H1 (cell line): ENCODE data around the gene P2RX1. TPM values are rescaled to one million over a fixed set of nuclear protein-coding genes. Genes with fewer than 3 reads are reported as not detected.

Source experiments
- CTCF ChIA-PET: fragments of 300-600 bp; sonication (Branson Sonifier 250); formaldehyde crosslinking; loops from one replicate; lab custom pipeline; 2021; ENCODE audit not compliant: partially characterized antibody; lab: Charles Lee
- POLR2A ChIA-PET: fragments of 300-600 bp; sonication (Branson Sonifier 250); formaldehyde crosslinking; loops from one replicate; lab custom pipeline; 2021; ENCODE audit warnings: inconsistent platforms; ENCODE audit not compliant: partially characterized antibody; lab: Charles Lee
- DNase-seq, 2 experiments: peaks; one replicate each; pipeline versions ENCODE4 v3.0.0 to v3.0.0-alpha.2; 2010 to 2022; ENCODE audit warnings: low spot score in 2 of 2, low read depth in 1 of 2, mixed read lengths in 1 of 2
- FAIRE-seq: peaks from 2 replicates; lab custom pipeline; 2011; peaks lifted over from hg19 to GRCh38; lab: Jason Lieb, UNC
- H2AFZ ChIP-seq: 2 replicates; pipeline ENCODE4 v1.8.1; 2012; ENCODE audit warnings: low read length, inconsistent platforms
- H2AK5ac ChIP-seq: 2 replicates; pipeline ENCODE4 v1.6.1; 2013; ENCODE audit warnings: low read depth, low read length
- H2BK120ac ChIP-seq: replicated peaks from 2 replicates; pipeline ENCODE3; 2013; ENCODE audit warnings: low read depth, low read length, inconsistent platforms
- H2BK12ac ChIP-seq: 2 replicates; pipeline ENCODE4 v1.6.1; 2013; ENCODE audit warnings: low read depth, low read length
- H2BK15ac ChIP-seq: 2 replicates; pipeline ENCODE4 v1.6.1; 2013; ENCODE audit warnings: low read length
- H2BK20ac ChIP-seq: 2 replicates; pipeline ENCODE4 v1.6.1; 2013; ENCODE audit warnings: low read length
- H2BK5ac ChIP-seq: 2 replicates; pipeline ENCODE4 v1.6.1; 2013; ENCODE audit warnings: low read depth, low read length
- H3K14ac ChIP-seq: 2 replicates; pipeline ENCODE4 v1.6.1; 2013; ENCODE audit warnings: inconsistent platforms; ENCODE audit not compliant: insufficient read length
- H3K18ac ChIP-seq: 2 replicates; pipeline ENCODE4 v1.6.1; 2013; ENCODE audit warnings: low read length; ENCODE audit errors: extremely low read depth
- H3K23ac ChIP-seq: 2 replicates; pipeline ENCODE4 v1.6.1; 2013; ENCODE audit warnings: inconsistent platforms; ENCODE audit not compliant: insufficient read length
- H3K23me2 ChIP-seq: 2 replicates; pipeline ENCODE4 v1.6.1; 2013; ENCODE audit warnings: low read depth, low read length
- H3K27ac ChIP-seq: 2 replicates; pipeline ENCODE4 v1.6.1; 2011; ENCODE audit warnings: low read depth, low read length, inconsistent platforms
- H3K27me3 ChIP-seq, 4 experiments: replicated peaks in 1 of 4; 1 replicate in 1 of 4; 2 replicates in 3 of 4; pipeline versions ENCODE4 v1.6.1 to v1.8.1; 2011 to 2013; ENCODE audit warnings: low read length in 3 of 4, mild to moderate bottlenecking in 3 of 4, inconsistent platforms in 2 of 4, mixed read lengths in 2 of 4, moderate library complexity in 1 of 4; ENCODE audit not compliant: control insufficient read depth in 3 of 4, insufficient read depth in 3 of 4; ENCODE audit errors: extremely low read depth in 1 of 4
- H3K36me3 ChIP-seq, 4 experiments: 2 replicates each; pipeline versions ENCODE4 v1.6.1 to v1.8.1; 2011 to 2013; ENCODE audit warnings: mild to moderate bottlenecking in 4 of 4, low read length in 3 of 4, moderate library complexity in 2 of 4, control low read depth in 1 of 4, inconsistent platforms in 1 of 4; ENCODE audit not compliant: insufficient read depth in 4 of 4, control insufficient read depth in 2 of 4
- H3K4ac ChIP-seq: replicated peaks from 2 replicates; pipeline ENCODE3; 2013; ENCODE audit warnings: low read length, low read depth, mixed read lengths, inconsistent platforms; ENCODE audit not compliant: insufficient read length
- H3K4me1 ChIP-seq, 4 experiments: replicated peaks in 1 of 4; 1 replicate in 1 of 4; 2 replicates in 3 of 4; pipeline versions ENCODE4 v1.6.1 to v1.8.1; 2011 to 2013; ENCODE audit warnings: low read length in 3 of 4, inconsistent platforms in 2 of 4, mixed read lengths in 1 of 4; ENCODE audit not compliant: insufficient read depth in 4 of 4, control insufficient read depth in 3 of 4
- H3K4me2 ChIP-seq, 2 experiments: 2 replicates each; pipeline versions ENCODE4 v1.6.1 to v1.8.1; 2011 to 2013; ENCODE audit warnings: low read depth in 2 of 2, low read length in 2 of 2, control low read depth in 1 of 2, inconsistent platforms in 1 of 2, mild to moderate bottlenecking in 1 of 2; ENCODE audit not compliant: insufficient read depth in 1 of 2
- H3K4me3 ChIP-seq, 4 experiments: fragments of 200-600, 300-600 bp in 1 of 4; sonication (generic), shearing (Covaris generic), sonication (Bioruptor Twin) in 1 of 4; 2 replicates each; pipeline versions ENCODE4 v1.5.1 to v1.8.1; 2011 to 2016; ENCODE audit warnings: low read length in 4 of 4, low read depth in 3 of 4, control low read depth in 2 of 4, inconsistent platforms in 2 of 4, mild to moderate bottlenecking in 2 of 4, mixed read lengths in 1 of 4, moderate library complexity in 1 of 4; ENCODE audit not compliant: insufficient read depth in 2 of 4; ENCODE audit errors: extremely low read depth in 1 of 4
- H3K56ac ChIP-seq: replicated peaks from 2 replicates; pipeline ENCODE3; 2013; ENCODE audit warnings: low read depth, mild to moderate bottlenecking, mixed read lengths, low read length, inconsistent platforms; ENCODE audit not compliant: insufficient read length
- H3K79me1 ChIP-seq: 2 replicates; pipeline ENCODE4 v1.6.1; 2013; ENCODE audit warnings: low read depth, low read length, control low read depth
- H3K79me2 ChIP-seq, 2 experiments: 2 replicates each; pipeline versions ENCODE4 v1.6.1 to v1.8.1; 2012 to 2013; ENCODE audit warnings: low read length in 2 of 2, mild to moderate bottlenecking in 2 of 2, inconsistent platforms in 1 of 2; ENCODE audit not compliant: insufficient read depth in 2 of 2, control insufficient read depth in 1 of 2
- H3K9ac ChIP-seq, 4 experiments: replicated peaks in 1 of 4; 1 replicate in 1 of 4; 2 replicates in 3 of 4; pipeline versions ENCODE4 v1.6.1 to v1.8.1; 2011 to 2013; ENCODE audit warnings: low read depth in 3 of 4, low read length in 3 of 4, control low read depth in 2 of 4, mild to moderate bottlenecking in 2 of 4, moderate library complexity in 2 of 4, inconsistent platforms in 1 of 4; ENCODE audit errors: extremely low read depth in 1 of 4
- H3K9me3 ChIP-seq, 2 experiments: 2 replicates each; pipeline versions ENCODE4 v1.6.1 to v1.8.1; 2012 to 2013; ENCODE audit warnings: mild to moderate bottlenecking in 2 of 2, moderate library complexity in 2 of 2, control low read depth in 1 of 2, inconsistent platforms in 1 of 2, low read depth in 1 of 2, low read length in 1 of 2, mixed read lengths in 1 of 2; ENCODE audit not compliant: insufficient read depth in 2 of 2
- H4K20me1 ChIP-seq, 2 experiments: replicated peaks in 1 of 2; 2 replicates each; pipeline versions ENCODE3 to v1.8.1; 2011 to 2013; ENCODE audit warnings: inconsistent platforms in 2 of 2, low read length in 2 of 2, mild to moderate bottlenecking in 1 of 2; ENCODE audit not compliant: insufficient read depth in 2 of 2, control insufficient read depth in 1 of 2
- H4K5ac ChIP-seq: 2 replicates; pipeline ENCODE4 v1.6.1; 2013; ENCODE audit warnings: low read length, low read depth, mixed read lengths, inconsistent platforms; ENCODE audit not compliant: insufficient read length
- H4K8ac ChIP-seq: 2 replicates; pipeline ENCODE4 v1.8.0; 2013; ENCODE audit warnings: mild to moderate bottlenecking, moderate library complexity, low read length, inconsistent platforms; ENCODE audit not compliant: insufficient read depth; ENCODE audit errors: extremely low read depth
- H4K91ac ChIP-seq: replicated peaks from 2 replicates; pipeline ENCODE3; 2013; ENCODE audit warnings: low read length, mixed read lengths, inconsistent platforms; ENCODE audit not compliant: insufficient read length
- ASH2L ChIP-seq: fragments of 200-600, 300-600 bp; sonication (generic); IDR thresholded peaks from one replicate; pipeline ENCODE4 v1.7.1; 2017; ENCODE audit warnings: low read length
- BRCA1 ChIP-seq: IDR thresholded peaks from 2 replicates; pipeline ENCODE4 v1.6.1; 2012; ENCODE audit warnings: low read depth, low read length, improper control_type of control experiment
- CBX5 ChIP-seq: fragments of 300-800, 300-1000 bp; sonication (generic); IDR thresholded peaks from 2 replicates; pipeline ENCODE4 v1.7.1; 2016; ENCODE audit warnings: antibody characterized with exemption, low read length, low read depth
- HDAC6 ChIP-seq: IDR thresholded peaks from one replicate; pipeline ENCODE4 v1.7.1; 2012; ENCODE audit warnings: low read depth, mild to moderate bottlenecking, inconsistent platforms, low read length, moderate library complexity
- KDM1A ChIP-seq: fragments of 200-600, 300-600 bp; sonication (generic); IDR thresholded peaks from 2 replicates; pipeline ENCODE4 v1.7.1; 2016; ENCODE audit warnings: mild to moderate bottlenecking, low read length, borderline replicate concordance
- KDM4A ChIP-seq: IDR thresholded peaks from one replicate; pipeline ENCODE4 v1.7.1; 2012; ENCODE audit warnings: low read depth, mild to moderate bottlenecking, moderate library complexity, low read length, inconsistent platforms; ENCODE audit not compliant: severe bottlenecking
- MAFK ChIP-seq: IDR thresholded peaks from 2 replicates; pipeline ENCODE4 v1.6.1; 2012; ENCODE audit warnings: low read depth, mild to moderate bottlenecking, improper control_type of control experiment, low read length
- MAX ChIP-seq: IDR thresholded peaks from 2 replicates; pipeline ENCODE4 v1.6.1; 2012; ENCODE audit warnings: inconsistent platforms
- RXRA ChIP-seq: IDR thresholded peaks from 2 replicates; pipeline ENCODE4 v1.6.1; 2011; ENCODE audit warnings: low read depth, mild to moderate bottlenecking, low read length, moderate library complexity; ENCODE audit not compliant: insufficient read depth
- SIRT6 ChIP-seq: IDR thresholded peaks from one replicate; pipeline ENCODE4 v1.7.1; 2012; ENCODE audit warnings: low read length, inconsistent platforms
- SIX5 ChIP-seq: IDR thresholded peaks from 2 replicates; pipeline ENCODE4 v1.6.1; 2011; ENCODE audit warnings: mild to moderate bottlenecking, low read depth, low read length
- YY1 ChIP-seq: IDR thresholded peaks from 2 replicates; pipeline ENCODE4 v1.6.1; 2011; ENCODE audit warnings: low read depth, mild to moderate bottlenecking, low read length
- WGBS, 2 experiments: shearing (Covaris generic) in 1 of 2; methylation state at CpG; one replicate each; pipeline versions ENCODE4 v1.1.6 to v1.1.7; 2013 to 2015; ENCODE audit warnings: low lambda C conversion rate in 2 of 2, mixed read lengths in 2 of 2, inconsistent platforms in 1 of 2, low coverage in 1 of 2, missing lambda C conversion rate in 1 of 2; ENCODE audit not compliant: insufficient replicate concordance in 2 of 2, insufficient coverage in 1 of 2, insufficient read length in 1 of 2; ENCODE audit errors: extremely low coverage in 1 of 2, missing lambda C conversion rate in 1 of 2; 5-methylcytosine and 5-hydroxymethylcytosine counted together
- polyA plus RNA-seq, 7 experiments: library from polyadenylated mRNA; depleted of rRNA in 3 of 7; stranded (reverse) in 5 of 7; unstranded in 2 of 7; fragments of >200 nt in 5 of 7; fragments of 200-250 nt in 2 of 7; gene quantifications; 1 replicate in 5 of 7; 2 replicates in 1 of 7; 4 replicates in 1 of 7; pipeline versions ENCODE4 v1.2.1 to v1.2.3, GENCODE V29; 2011 to 2013; ENCODE audit warnings: missing spikeins in 2 of 7, mixed read lengths in 2 of 7
- total RNA-seq: library from RNA; stranded (reverse); fragmentation: NEBNext Ultra II Directional; extraction: Animal tissue kit (Norgen Biotek cat#: 25700); gene quantifications from 2 replicates; pipeline ENCODE4 v1.2.1, GENCODE V29; 2021

The P2RX1 gene
- total and polyA plus RNA-seq, 2 of the 8 experiments (the other 6 are each of a cell fraction or from before 2014, with no cell fraction given) = 0.45 to 1.1 TPM

GRCh38 chr17:3903051-3903825 lies 13.0 kb downstream of the P2RX1 start:
- no peaks in the 10 kb centered on the region for H3K79me1 ChIP-seq
- H2BK5ac ChIP-seq = peak overlapping the region; percentile 96; the same call in 1 of the 2 replicates
- H3K27ac ChIP-seq = no peak overlapping the region
- no peak overlapping the region for H3K9ac ChIP-seq
- H3K56ac ChIP-seq = no peak overlapping the region
- no peak overlapping the region for H4K5ac ChIP-seq
- peak overlapping the region; percentile 96 for H2BK12ac ChIP-seq
- H3K27me3 ChIP-seq = no peaks in the 10 kb centered on the region
- H3K23ac ChIP-seq = no peak overlapping the region
- H3K9me3 ChIP-seq = no peaks in the 10 kb centered on the region
- H2BK15ac ChIP-seq = peak overlapping the region; percentile 8; the same call in 1 of the 2 replicates
- peaks cover 5% of the 10 kb centered on the region; the same call in 1 of the 2 replicates for H3K23me2 ChIP-seq
- H3K79me2 ChIP-seq = no peaks in the 10 kb centered on the region
- no peak overlapping the region for H2AFZ ChIP-seq
- no peaks in the 10 kb centered on the region for H4K20me1 ChIP-seq
- no peak overlapping the region for H3K14ac ChIP-seq
- peaks cover 0 to 31% (median 25%) of the 10 kb centered on the region in 4 experiments; a peak in 6 of 7 replicates for H3K4me1 ChIP-seq
- H2BK120ac ChIP-seq = peak overlapping the region; percentile 70
- peak overlapping the region; percentile 16 to 18; a peak in 2 of 4 replicates for H3K4me2 ChIP-seq
- no peak overlapping the region for H3K4me3 ChIP-seq
- 0 out of 8 replicates have a peak, but pooled peaks cover 0 to 2% (median 0%) of the 10 kb centered on the region in 4 experiments for H3K36me3 ChIP-seq
- peak overlapping the region; percentile 39 for H4K8ac ChIP-seq
- peak overlapping the region; percentile 98 for H3K18ac ChIP-seq
- DNase-seq (no peak), FAIRE-seq (no peak)
- POLR2A ChIA-PET = interaction anchor here (1.2 to 3.8 kb wide), 5 partner anchors 9 to 61 kb away, joined by 3 to 22 read pairs (median 4); partner anchors contain the start of genes CAMKK1 and NCBP3
- H2BK20ac ChIP-seq = peak overlapping the region; percentile 66; the same call in 1 of the 2 replicates
- H2AK5ac ChIP-seq = peak overlapping the region; percentile 49; the same call in 1 of the 2 replicates
- CTCF ChIA-PET = interaction anchor here (1.1 to 13.2 kb wide), 8 partner anchors 9 to 145 kb away, joined by 3 to 131 read pairs (median 11); partner anchors contain the start of genes CAMKK1 and NCBP3
- WGBS, 2 experiments = 80% methylated on average over 24 of the region's 25 CpGs; no CpG with 5 or more reads in 1 of the 2 experiments
- peak overlapping the region; percentile 21 for H3K4ac ChIP-seq
- peak overlapping the region; percentile 38 for H4K91ac ChIP-seq
- no peak for TF ChIP-seq SIRT6
- no peak for TF ChIP-seq ASH2L
- TF ChIP-seq KDM1A = no peak
- no peak for TF ChIP-seq KDM4A
- TF ChIP-seq SIX5 = no peak
- TF ChIP-seq MAX = no peak
- TF ChIP-seq HDAC6 = no peak
- TF ChIP-seq MAFK = no peak
- TF ChIP-seq BRCA1 = no peak
- no peak for TF ChIP-seq RXRA
- TF ChIP-seq CBX5 = no peak
- TF ChIP-seq YY1 = no peak
